SW480 (cell line): ENCODE data around the gene USO1.
A peak's percentile ranks its signal among the peaks of the same experiment; 100 is the strongest.
"Not testable (repeated sequence)": the region's sequence is repeated elsewhere in the genome, so short reads cannot be mapped to it uniquely, and the experiment has no call there.

Experiments used
- DNase-seq: peaks from one replicate; pipeline ENCODE4 v3.0.0-alpha.2; 2016; ENCODE audit warnings: low spot score

The USO1 gene

DNA sequence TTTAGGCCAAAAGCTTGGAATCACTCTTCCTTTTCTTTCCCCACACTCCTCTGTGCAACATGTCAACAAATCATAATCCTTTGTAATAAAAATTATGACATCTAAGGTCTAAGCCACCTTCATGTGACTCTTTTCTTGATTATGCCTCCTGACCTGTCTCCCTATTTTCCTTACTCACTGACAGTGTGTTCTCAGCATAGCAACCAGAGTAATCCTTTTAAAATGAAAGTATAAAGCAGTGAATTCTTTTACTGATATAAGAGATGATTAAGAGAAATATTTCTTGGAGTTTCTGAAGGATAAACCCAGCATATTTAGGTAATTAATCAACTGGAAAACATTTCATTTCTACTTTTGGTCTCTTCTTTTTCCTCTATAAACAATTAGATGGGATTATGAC is 44.7 kb downstream of the USO1 start:
- DNase-seq: no peak

DNA sequence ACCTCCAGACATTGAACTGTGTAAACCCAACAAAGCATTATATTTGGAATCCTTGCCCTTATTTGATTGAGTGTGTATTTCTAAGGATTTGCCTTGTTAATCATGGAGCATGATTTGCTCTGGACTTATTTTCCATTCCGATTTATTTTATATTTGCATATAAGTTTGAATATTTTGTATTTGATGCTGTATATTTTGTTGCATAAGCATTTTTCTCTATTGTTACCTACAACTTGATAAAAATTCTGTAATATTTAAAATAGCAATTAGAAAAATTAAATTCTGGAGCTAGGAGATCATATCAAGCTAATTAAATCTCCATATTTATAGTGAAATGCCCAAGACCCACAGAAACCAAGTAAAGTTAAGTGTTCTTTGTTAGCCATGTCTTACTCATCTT is 47.2 kb downstream of the USO1 start:
- DNase-seq: no peak

DNA sequence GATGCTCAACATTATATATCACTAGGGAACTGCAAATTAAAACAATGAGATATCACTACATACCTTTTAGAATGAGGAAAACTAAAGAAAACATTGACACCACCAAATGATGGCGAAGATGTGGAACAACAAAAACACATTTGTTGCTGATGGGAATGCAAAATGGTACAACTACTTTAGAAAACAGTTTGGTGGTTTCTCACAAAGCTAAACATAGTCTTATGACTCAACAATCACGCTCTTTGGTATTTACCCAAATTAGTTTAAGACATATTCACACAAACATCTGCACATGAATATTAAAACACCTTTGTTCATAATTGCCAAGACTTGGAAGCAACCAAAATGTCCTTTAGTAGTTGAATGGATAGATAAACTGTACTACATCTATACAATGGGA is 53.2 kb downstream of the USO1 start:
- no peak for DNase-seq

DNA sequence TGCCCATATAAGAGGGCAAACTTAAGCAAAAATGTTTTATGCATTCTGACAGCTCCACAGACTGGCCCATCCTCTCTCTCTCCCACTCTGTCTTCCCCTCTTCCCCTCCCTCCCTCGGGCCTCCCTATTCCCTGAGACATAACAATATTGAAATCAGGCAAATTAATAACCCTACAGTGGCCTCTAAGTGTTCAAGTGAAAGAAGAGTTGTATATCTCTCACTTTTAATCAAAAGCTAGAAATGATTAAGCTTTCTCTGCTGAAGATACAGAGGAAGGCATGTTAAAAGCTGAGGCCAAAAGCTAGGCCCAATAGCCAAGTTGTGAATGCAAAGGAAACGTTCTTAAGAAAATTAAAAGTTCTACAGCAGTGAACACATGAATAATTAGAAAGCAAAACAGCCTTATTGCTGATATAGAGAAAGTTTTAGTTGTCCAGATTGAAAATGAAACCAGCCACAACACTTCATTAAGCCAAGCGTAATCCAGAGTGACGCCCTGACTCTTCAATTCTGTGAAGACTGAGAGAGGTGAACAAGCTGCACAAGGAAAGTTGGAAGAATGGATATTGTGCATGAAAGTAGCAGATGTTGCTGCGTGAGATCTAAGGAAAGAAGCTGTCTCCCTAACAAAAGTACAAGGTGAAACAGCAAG is 54.9 kb downstream of the USO1 start:
- DNase-seq: no peak

DNA sequence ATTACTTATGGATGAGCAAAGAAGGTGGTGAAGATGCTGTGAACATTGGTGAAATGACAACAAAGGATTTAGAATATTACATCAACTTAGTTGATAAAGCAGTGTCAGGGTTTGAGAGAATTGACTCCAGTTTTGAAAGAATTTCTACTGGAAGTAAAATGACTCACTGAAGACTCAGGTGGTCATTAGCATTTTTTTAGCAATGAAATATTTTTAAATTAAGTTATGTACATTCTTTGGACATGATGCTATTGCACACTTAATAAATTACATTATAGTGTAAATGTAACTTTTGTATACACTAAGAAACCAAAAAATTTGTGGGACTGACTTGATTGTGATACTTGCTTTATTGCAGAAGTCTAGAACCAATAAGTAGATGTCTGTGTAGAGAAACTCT is 56.9 kb downstream of the USO1 start:
- DNase-seq: no peak

DNA sequence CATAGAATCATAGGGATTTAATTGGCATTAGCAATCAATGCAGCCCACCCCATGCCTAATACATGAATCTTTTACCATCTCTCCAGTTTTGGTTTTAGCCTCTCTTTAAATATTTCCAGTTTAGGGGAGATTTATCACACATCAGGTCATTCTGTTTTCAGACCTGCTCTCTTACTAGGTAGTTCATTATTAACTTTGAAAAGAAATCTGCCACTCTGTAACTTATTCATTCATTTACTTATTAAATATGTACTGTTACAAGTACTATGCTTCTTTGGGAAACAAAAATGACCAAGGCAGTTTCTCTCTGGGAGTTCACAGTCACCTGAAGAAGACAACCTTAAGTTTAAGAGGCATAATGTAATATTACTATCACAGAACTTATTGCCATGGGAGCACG is 62.1 kb downstream of the USO1 start:
- DNase-seq: no peak

DNA sequence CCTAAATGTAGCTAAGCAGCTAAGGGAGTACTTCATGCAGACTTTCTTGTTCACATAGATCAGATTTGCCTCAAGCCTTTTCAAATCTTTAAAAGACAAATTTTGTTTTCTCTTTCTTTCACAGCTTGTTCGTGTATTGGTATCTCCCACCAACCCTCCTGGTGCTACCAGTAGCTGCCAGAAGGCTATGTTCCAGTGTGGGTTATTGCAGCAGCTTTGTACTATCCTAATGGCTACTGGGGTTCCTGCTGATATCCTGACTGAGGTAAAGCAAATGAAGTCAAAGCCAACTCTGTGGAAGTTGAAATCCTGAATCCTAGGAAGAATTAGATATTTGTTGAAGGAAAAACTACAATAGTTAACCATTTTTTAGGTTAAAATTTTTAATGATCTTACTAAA is 62.6 kb downstream of the USO1 start:
- DNase-seq: no peak

DNA sequence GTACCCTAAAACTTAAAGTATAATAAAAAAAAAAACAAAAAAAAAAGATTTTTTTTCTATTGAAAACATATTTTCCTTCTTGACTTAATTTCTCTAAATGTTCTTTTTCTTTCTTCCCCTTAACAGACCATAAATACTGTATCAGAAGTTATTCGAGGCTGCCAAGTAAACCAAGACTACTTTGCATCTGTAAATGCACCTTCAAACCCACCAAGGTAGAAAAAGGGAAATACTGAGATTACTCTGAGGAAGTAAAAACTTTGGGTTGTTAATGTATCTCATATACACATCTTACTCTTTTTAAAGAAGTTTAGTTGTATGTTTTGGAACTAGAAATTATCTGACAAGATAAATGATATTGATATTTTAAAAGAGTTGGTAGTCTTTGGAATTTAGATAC is 65.6 kb downstream of the USO1 start:
- DNase-seq: no peak

DNA sequence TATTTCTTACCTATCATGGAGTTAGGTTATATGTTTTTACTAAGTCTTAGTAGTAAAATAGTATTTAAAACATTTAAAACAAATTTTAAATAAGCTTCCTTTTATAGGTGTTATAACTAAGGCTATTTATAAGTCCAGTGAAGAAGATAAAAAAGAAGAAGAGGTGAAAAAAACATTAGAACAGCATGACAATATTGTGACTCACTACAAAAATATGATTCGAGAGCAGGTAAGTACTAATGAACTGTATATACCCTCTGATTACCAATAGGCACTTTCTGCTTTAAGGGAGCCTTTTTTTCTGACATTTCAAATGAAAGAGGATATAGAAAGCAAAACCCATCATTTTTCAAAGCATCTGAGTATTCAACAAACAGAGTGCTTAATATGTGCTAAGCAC is 76.6 kb downstream of the USO1 start:
- DNase-seq: no peak

DNA sequence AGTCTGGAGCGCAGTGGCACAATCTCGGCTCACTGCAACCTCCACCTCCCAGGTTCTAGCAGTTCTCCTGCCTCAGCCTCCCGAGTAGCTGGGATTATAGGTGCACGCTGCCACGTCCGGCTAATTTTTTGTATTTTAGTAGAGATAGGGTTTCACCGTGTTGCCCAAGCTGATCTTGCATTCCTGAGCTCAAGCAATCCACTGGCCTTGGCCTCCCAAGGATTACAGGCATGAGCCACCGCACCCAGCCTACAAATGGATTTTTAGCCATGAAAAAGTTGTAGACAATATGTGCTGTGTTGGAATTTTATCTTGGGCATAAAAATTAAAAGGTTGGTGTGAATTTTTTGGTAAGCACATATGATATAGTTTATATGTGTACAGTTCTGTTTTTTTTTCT is 81.7 kb downstream of the USO1 start:
- DNase-seq: not testable (repeated sequence)

DNA sequence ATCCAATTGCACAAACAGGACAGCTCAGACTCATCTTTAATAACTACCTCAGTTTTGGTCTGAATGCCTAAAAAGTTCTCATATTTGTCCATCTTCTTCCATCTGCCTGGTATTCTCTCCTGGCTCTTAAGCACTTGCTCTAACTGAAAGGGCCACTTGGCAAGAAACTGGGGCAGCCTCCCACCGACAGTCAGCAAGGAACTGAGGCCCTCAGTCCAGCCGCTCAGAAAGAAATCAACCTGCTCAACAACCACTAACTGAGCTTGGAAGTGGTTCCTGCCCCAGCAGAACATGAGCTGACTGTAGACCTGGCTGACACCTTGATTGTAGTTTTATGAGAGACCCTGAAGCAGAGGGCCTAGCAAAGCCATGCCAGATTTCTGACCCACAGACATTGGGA is 93.5 kb downstream of the USO1 start:
- no peak for DNase-seq

DNA sequence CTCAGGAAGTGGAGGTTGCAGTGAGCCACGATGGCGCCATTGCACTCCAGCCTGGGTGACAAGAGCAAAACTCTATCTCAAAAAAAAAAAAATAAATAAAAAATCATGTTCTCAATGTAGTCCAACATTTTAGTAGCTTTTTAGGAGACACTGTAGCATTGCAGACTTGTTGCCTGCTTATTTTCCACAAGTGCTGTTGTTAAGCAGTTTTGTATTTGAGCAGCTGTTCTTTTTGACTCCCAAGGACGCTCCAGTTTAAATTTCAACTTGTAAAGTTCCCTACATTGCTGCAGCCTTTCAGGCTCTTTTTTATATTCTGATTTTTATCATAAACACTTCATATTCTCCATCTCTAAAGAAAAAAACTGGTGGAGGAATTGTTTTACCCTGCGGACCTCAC is 94.7 kb downstream of the USO1 start:
- DNase-seq: no peak

DNA sequence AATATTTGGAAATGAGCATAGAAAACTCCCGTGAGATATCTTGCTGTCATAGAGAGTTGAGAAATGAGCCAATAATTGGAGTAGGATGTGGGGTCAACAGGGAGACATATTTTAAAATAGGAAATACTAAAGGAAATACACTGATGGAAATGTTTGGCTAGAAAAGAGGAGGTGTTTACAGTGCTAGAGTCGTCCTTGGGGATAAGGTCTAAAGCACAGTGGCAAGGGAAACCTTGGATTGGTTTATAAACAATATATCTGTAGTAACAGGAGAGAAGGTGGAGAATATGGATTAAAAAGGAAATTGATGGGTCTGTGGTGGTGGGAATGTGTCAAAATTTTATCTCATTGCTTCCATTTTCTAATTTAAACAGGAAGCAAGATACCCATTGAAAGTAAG is 95.8 kb downstream of the USO1 start:
- no peak for DNase-seq

DNA sequence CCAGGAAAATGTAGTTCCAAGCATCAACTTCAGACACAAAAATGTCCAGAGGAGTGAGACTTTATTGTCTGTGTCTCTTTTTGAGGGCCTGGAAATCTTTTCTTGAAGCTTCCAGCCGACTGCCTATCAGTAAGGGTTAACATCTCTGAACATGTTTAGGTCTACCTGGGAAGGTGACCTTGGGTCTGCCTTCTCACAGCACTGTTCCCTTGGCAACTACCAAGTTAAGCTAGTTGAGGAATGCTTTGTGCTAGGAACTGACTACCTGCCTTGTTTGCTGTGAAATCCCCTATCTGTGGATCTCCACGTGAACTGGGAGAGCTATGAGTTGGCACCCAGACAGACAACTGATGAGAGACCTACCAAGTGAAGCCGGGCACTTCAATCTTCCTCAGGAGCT is 96.3 kb downstream of the USO1 start:
- DNase-seq: no peak

DNA sequence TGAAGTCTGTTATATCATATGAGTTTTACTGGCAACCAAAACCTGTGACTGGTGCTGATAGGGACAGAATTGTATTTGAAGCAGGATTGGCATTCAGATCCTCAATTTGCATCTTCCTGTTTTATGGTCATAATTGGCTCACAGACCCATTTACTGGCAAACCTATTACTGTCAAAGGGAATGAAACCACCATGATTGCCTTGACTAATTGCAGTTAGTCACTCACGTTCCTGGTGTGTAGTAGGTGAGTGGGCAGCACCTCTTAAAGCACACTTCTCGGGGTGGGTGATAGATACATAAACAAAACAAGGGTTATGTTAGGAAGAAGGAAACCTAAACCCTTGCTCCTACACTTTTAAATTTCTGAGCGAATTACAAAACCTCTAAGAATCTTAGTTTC is 96.8 kb downstream of the USO1 start:
- no peak for DNase-seq

DNA sequence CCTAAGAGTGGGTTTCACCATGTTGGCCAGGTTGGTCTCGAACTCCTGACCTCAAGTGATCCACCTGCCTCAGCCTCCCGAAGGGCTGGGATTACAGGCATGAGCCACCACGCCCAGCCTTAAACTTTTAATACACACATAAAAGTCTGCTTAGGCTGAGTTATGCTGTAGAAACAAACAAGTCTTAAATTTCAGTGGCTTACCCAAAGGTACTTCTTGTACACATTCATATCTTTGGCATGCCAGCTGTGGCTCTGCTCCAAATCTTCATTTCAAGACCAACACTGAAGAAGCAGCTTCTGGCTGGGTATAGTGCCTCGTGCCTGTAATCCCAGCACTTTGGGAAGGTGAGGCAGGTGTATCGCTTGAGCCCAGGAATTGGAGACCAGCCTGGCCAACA is 97.6 kb downstream of the USO1 start:
- no peak for DNase-seq

DNA sequence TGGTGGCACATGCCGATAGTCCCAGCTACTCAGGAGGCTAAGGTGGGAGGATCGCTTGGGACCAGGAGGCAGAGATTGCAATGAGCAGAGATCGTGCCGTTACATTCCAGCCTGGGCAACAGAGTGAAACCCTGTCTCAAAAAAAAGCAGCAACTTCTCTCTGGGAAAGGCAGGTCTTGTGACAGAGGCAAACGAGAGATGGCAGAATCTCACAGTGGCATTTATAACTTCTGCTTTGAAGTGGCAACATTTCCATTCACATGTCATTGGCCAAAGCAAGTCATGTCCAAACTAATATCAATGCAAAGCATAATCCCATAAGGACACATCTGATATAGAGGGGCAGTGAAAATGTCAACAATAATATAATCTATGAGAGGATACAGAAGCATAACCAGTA is 98.0 kb downstream of the USO1 start:
- no peak for DNase-seq

DNA sequence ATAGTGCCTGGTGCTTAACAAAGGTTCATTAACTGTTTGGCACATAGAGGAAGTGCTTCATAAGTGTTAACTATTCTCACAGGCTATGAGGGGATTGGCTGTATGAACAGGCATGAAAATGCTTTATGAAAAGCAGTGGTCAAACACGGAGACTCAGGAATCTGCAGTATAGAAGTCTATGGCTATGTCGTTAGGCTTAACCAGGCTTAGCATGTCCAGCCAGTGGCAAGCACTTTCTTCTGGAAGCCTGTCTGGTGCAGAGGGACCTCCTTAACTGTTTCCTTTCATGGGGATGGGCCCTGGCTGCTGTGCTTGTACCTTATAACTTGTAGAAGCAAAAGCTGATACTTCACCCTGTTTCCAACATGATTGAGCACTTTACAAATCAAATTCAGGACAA is 99.4 kb downstream of the USO1 start:
- DNase-seq: no peak

DNA sequence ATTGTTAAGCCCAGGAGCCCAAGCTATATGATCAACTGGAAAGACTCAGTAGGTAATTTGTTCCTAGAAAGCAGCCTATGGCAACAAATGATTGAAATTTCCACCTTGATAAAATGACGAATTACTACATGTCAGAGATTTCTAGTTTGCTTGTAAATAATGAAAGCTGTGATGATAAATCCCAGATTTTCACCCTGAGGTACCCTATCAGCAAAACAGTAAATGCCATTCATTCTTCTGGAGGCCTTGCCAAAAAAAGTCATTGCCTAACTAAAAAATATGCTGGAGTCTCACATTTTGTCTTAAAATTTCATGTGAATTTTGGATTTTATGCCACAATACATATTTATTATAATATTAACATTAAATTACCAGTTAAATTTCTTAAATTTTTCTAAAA is 106.5 kb downstream of the USO1 start:
- no peak for DNase-seq

DNA sequence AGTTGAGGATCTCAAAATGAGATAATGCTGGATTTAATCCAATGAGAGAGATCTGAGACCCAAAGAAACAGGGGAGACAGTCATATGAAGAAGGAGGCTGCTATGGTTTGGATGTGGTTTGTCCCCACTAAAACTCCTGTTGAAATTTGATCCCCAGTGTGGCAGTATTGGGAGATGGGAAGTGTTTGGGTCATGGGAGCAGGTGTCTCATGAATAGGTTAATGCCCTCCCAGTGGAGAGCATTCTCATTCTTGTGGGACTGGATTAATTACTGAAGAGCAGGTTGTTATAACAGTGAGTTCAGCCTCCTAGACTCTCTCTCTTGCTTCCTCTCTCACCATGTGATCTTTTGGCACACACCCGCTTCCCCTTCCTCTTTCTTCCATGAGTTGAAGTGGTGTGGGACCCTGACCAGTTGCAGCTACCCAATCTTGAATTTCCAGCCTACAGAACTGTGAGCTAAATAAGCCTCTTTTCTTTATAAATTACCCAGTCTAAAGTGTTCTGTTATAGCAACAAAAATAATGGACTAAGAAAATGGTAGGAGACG is 107.6 kb downstream of the USO1 start:
- peak; percentile 41 for DNase-seq

DNA sequence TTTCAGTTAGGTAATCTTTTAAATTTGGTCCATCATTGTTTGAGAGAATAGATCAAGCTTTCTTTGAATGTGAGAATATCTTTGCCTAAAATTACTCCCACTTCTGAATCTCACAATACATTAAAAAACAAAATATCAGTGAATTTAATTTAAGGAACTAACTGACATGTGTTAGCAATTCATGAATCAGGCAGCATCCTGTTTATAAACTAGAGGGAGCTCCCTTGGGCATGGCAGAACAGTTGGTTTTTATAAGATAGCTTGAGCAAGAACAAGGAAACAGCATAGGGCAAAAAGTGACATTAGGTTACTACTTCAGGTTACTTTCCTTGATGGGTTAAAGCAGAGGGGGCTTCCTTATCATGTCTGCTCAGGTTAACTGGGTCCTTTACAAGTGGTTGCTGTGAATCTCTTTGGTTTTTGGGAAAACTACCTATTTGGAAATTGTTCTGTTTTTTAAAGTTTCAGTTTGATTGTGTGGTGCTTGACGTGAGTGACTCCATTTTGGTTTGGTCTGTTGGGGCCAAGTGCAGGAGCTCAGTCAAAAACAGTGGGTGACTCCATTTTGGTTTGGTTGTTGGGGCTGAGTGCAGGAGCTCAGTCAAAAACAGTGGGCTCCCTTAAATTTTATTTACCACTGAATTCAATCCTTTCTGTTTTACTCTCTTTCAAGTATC is 109.9 kb downstream of the USO1 start:
- DNase-seq: no peak

DNA sequence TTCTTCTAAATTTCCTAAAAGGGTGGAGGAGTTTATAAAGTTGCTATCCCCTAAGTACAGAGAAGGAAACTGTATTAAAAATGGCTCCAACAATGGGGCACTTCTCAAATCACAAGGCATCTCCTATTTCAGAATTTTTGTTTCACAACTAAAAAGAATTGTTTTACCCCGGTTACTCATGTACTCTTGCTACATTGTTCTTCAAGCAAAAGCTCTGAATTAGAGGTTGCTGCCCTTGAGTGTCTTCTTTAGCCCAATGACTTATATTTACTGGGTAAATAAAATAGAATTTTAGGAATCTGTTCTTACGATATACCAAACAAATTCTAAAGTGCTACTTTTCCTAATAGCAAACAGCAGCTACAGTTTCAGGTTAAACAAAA is 110.4 kb downstream of the USO1 start:
- no peak for DNase-seq

DNA sequence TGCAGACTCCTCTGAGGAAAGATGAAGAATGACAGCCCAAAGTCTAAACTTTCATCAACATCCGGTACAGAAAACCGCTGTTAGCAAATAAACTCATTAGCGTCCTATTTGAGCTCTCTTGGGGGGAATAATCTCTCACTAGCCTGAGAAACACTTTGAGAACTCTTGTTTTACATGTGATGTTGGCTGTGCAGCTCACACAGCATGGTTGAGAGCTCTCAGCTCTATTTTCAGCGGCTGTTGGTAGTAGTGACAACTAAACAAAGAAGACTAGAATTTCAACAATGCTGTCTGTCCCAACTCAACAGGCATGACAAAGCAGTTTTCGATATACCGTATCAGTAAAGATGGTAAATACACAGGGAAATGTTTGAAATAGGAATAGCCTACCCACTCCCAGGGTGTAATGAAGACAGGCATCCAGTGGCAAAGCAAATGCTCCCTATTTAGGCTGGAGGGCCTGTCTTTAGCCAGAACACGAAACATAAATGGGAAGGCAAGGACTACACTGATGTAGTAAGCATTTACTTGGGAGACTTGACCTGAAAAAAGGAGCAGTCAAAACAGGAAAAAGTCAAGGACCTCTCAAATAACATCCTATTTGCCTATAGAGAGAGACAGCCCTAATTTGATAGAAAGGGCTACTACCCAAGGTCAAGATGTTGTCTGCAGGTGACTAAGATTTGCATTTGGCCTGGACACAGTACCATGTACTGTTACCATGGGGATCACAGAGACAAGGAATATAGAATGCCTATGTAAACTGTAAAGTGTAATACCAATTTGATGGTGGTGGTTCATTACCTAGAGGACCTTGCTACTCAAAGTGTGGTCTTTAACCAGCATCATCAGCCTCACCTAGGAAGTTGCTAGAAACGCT is 117.5 kb downstream of the USO1 start:
- no peak for DNase-seq
